Cardiac atrium fibroblast (primary cell): ENCODE measurements around the gene BAK1. TPM values are rescaled to one million over a fixed set of nuclear protein-coding genes. Genes with fewer than 3 reads are reported as not detected.

Source experiments
- total RNA-seq: library from RNA; depleted of rRNA; stranded (reverse); fragments of >200 nt; gene quantifications from 2 replicates; pipeline ENCODE4 v1.2.3, GENCODE V29; 2015

Gene BAK1
- 7.8 and 10.5 TPM in 2 replicates for total RNA-seq

DNA sequence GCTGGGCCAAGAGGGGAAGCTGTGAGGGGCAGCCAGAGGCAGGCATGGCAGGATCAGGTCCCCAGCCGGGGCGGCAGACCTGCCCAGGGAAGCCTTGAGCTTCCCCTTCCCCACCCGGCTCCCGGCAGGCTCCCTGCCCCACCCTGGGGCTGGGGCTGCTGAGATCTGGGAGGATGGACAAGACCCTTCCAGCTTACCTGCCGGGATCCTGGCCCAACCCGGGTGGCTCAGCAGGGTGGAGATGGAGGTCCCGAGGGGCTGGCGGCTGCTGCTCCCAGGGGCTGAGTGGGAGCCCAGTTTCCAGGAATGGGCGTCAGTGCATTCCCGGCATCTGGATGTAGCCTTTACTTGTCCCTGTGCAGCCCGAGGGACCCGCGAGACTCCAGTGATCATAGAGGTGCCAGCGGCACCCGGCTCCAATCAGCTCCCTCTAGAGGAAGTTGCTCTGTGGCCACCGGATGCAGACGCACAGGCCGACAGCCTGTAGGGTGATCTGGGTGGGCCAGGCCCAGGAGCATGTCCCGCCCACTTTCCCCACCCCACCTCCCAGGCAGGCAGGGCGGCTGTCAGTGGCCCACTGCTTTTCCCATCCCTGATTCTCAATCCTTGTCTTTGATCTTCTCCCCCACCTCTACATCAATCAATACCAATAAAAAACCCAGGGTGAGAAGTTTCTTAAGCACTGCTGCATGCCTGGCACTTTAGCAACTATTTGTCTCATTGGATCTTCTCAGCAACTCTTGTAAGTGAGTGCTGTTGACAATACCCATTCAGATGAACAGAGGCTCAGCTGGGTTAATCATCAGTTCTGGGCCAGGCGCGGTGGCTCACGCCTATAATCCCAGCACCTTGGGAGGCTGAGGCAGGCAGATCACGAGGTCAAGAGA lies at the start of gene BAK1:
Gene BAK1, minus strand, starts transcription at position 449 of the 887 bp plus-strand sequence. CDS start 2,672 bp downstream, outside the sequence.

DNA sequence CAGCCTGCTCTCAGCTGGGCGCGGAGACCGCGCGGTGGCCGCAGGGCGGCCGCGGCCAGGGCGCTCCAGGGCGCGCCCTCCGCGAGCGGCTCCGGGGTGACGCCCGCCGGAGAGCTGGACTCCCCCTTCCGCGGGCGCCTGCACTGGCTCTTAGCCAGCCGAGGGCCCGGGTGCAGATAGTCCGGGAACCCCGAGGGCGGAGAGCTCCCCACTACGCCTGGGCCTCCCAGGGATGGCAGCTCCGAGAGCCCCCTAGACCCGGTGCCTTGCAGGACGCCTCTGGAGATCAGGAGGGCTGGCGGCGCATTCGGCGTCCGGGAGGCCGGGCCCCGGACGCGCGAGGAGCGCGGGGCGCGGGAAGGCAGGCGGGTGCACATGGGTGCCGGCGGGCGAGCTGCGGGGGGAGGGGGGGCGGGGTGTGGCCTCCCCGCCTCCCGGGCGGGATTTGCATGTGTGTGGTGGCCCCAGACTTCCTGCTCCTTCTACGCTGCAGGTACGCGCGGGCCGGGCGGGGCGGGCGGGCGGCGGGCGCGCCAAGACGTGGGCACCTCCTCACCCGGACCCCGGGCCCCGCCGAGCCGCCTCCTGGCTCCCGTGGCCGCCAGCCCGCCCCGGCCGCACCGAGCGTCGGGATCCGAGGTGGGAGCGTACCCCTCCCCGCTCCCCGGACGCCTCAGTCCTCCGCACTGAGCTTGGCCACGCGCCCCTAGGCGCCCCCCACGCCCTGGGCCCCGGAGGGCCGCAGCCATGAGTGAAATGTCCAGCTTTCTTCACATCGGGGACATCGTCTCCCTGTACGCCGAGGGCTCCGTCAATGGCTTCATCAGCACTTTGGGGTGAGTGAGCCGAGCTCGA lies 41.0 kb upstream of the BAK1 start, which contains the start of gene ITPR3:
Gene ITPR3, plus strand, starts transcription at position 467 of the 855 bp plus-strand sequence. Its CDS starts 281 bp downstream, at position 748.

Other genes starting within 250 kb of the BAK1 start
- 6.0 and 6.8 TPM in 2 replicates for gene KIFC1, start 188.5 kb downstream of the BAK1 start, total RNA-seq
- 23.5 and 23.8 TPM in 2 replicates for gene PHF1, start 169.3 kb downstream of the BAK1 start, total RNA-seq
- gene CUTA, start 162.2 kb downstream of the BAK1 start, total RNA-seq, result 134 and 151 TPM in 2 replicates
- gene SYNGAP1, start 160.2 kb downstream of the BAK1 start, total RNA-seq, result 2.9 and 3.7 TPM in 2 replicates
- 3.1 and 3.2 TPM in 2 replicates for gene ZBTB9, start 125.7 kb downstream of the BAK1 start, total RNA-seq
- 21.5 TPM in 2 replicates for gene ITPR3, start 41.0 kb upstream of the BAK1 start, total RNA-seq
- gene UQCC2, start 131.4 kb upstream of the BAK1 start, total RNA-seq, result 18.6 and 47.3 TPM in 2 replicates
- gene IP6K3, start 166.6 kb upstream of the BAK1 start, total RNA-seq, result under 0.01 TPM in 1 of 2 replicates, not detected in the other
- gene LEMD2, start 208.9 kb upstream of the BAK1 start, total RNA-seq, result 30.3 and 34.8 TPM in 2 replicates
- gene MLN, start 223.7 kb upstream of the BAK1 start, total RNA-seq, result not detected in 2 replicates